Measurements from ENCODE around the gene ANLN.

DNA sequence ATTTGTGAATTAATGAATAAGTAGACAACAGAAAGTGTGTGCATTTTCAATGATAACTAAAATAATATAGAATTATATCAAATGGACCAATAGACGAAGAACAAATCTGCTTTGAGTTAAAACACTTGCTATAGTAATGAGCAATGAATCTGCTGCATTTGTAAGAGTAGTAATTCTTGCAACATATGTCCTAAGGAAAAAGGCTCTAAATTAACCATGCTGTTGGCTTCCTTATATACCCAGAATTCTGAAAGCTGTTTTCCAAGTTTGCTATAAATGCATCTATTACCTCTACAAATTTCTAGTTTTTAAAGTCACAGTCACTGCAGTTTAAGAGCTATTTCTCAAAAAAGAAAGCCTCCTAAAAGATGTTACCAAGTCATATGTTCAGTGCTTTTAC lies 20.5 kb upstream of the ANLN start:
- TF ChIP-seq POLR2A (IDR thresholded peaks at IDR 0.05) (no peak), EP300 (IDR thresholded peaks at IDR 0.05) (no peak)
- TF ChIP-seq, protein P1, sequence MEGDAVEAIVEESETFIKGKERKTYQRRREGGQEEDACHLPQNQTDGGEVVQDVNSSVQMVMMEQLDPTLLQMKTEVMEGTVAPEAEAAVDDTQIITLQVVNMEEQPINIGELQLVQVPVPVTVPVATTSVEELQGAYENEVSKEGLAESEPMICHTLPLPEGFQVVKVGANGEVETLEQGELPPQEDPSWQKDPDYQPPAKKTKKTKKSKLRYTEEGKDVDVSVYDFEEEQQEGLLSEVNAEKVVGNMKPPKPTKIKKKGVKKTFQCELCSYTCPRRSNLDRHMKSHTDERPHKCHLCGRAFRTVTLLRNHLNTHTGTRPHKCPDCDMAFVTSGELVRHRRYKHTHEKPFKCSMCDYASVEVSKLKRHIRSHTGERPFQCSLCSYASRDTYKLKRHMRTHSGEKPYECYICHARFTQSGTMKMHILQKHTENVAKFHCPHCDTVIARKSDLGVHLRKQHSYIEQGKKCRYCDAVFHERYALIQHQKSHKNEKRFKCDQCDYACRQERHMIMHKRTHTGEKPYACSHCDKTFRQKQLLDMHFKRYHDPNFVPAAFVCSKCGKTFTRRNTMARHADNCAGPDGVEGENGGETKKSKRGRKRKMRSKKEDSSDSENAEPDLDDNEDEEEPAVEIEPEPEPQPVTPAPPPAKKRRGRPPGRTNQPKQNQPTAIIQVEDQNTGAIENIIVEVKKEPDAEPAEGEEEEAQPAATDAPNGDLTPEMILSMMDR (IDR thresholded peaks at IDR 0.05), result no peak

All from sigmoid colon (tissue), 4 donors.